ENCODE results near the gene CLPTM1. TPM values are rescaled to one million over a fixed set of nuclear protein-coding genes. Genes with fewer than 3 reads are reported as not detected.

CLPTM1 gene
- total RNA-seq = 29.7 and 36.5 TPM in 2 replicates

GRCh38 chr19:44954649-44955504 is at the start of gene CLPTM1:
Gene CLPTM1, plus strand, starts transcription at chr19:44955380. Its CDS starts 16 bp downstream, at chr19:44955396.

GRCh38 chr19:44905437-44906160 is 49.6 kb upstream of the CLPTM1 start, which contains the start of gene APOE:
Gene APOE, plus strand, starts transcription at chr19:44905796. Its CDS starts 829 bp downstream, at chr19:44906625.

GRCh38 chr19:44914433-44915206 is 40.6 kb upstream of the CLPTM1 start, which contains the start of gene APOC1:
Gene APOC1, plus strand, starts transcription at chr19:44914608. Its CDS starts 284 bp downstream, at chr19:44914892.

GRCh38 chr19:44942067-44942571 is 13.1 kb upstream of the CLPTM1 start, which contains the start of gene APOC4:
Gene APOC4, plus strand, starts transcription at chr19:44942237. Its CDS starts 41 bp downstream, at chr19:44942278.

GRCh38 chr19:45001087-45001739 is 46.0 kb downstream of the CLPTM1 start, which contains the start of gene RELB:
Gene RELB, plus strand, starts transcription at chr19:45001464. Its CDS starts 116 bp downstream, at chr19:45001580.

GRCh38 chr19:45038931-45039893 is 84.0 kb downstream of the CLPTM1 start, which contains the start of gene CLASRP:
Gene CLASRP, plus strand, starts transcription at chr19:45039045. Its CDS starts 1,168 bp downstream, at chr19:45040213.

Other genes with a start within 250 kb of the CLPTM1 start
- gene BCL3, start 206.7 kb upstream of the CLPTM1 start, total RNA-seq = 6.3 and 8.0 TPM in 2 replicates
- gene CBLC, start 177.5 kb upstream of the CLPTM1 start, total RNA-seq = 0.14 TPM in 1 of 2 replicates, not detected in the other
- gene BCAM, start 146.3 kb upstream of the CLPTM1 start, total RNA-seq = 5.0 and 6.1 TPM in 2 replicates
- gene NECTIN2, start 109.1 kb upstream of the CLPTM1 start, total RNA-seq = 57.8 and 61.3 TPM in 2 replicates
- gene TOMM40, start 64.1 kb upstream of the CLPTM1 start, total RNA-seq = 31.4 and 35.1 TPM in 2 replicates
- gene APOE, start 49.6 kb upstream of the CLPTM1 start, total RNA-seq = 7.7 and 18.3 TPM in 2 replicates
- gene APOC1, start 40.8 kb upstream of the CLPTM1 start, total RNA-seq = 1.8 and 3.6 TPM in 2 replicates
- gene APOC4, start 13.1 kb upstream of the CLPTM1 start, total RNA-seq = not detected in 2 replicates
- gene APOC2, start 9.3 kb upstream of the CLPTM1 start, total RNA-seq = not detected in 2 replicates
- gene RELB, start 46.1 kb downstream of the CLPTM1 start, total RNA-seq = 5.5 and 7.3 TPM in 2 replicates
- 7.8 and 12.6 TPM in 2 replicates for gene CLASRP, start 83.7 kb downstream of the CLPTM1 start, total RNA-seq
- gene ZNF296, start 121.1 kb downstream of the CLPTM1 start, total RNA-seq = not detected in 2 replicates
- gene GEMIN7, start 123.9 kb downstream of the CLPTM1 start, total RNA-seq = 12.1 and 15.6 TPM in 2 replicates
- 20.6 and 29.2 TPM in 2 replicates for gene PPP1R37, start 137.8 kb downstream of the CLPTM1 start, total RNA-seq
- 0.14 and 0.18 TPM in 2 replicates for gene NKPD1, start 205.6 kb downstream of the CLPTM1 start, total RNA-seq
- gene TRAPPC6A, start 222.9 kb downstream of the CLPTM1 start, total RNA-seq = 13.5 and 14.1 TPM in 2 replicates
- 2.3 and 2.9 TPM in 2 replicates for gene BLOC1S3, start 223.4 kb downstream of the CLPTM1 start, total RNA-seq